ENCODE data around the gene FIGNL1.

The FIGNL1 gene

DNA sequence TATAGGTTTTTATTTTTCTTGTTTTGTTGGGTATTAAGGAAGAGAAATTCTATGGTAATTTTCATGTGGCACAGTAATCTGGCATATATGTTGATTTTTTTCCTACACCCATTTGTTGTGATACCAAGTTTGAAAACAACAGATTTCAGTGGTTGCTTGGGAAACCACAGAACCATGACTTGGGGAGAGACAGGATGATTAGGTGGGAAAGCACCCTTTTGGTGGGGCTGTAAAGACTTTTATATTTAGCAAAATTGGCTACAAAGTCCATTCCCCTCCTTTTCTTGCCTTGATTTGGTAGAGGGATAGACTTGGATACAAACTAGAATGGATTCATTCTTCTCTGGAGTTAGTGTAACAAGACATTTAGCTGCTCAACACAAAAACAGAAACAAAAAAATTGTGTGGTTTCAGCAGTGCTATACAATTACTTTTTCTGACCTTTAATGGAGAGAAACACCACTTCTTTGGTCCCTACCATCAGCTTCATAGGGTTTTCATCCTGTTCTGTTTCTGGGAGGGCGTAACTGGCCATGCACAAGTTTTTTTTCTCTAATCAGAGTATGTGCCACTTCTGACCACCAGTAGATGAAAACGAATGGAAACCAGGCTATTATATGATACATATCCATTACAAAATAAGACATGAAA, 52.7 kb downstream of the FIGNL1 start:
- DNase-seq (ENCODE audit: low read depth), result no peak

DNA sequence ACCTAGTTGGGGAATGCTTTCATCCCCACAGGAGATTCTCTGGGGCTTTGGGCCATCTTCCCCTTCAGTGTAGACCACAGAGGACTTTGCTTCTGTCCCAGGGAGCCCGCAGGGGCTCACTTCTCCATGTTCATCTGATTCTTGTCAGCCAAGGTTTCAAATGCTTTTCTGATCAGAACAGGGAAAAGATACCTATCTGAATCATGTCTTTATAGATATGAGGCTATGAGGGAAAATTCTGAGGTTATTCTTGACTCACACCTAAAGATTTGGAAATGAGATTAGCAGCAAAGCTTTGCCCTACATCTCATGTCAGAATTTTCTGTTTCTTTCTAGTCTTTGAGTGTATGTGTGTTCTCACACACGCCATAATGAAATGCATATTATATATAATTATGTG, 53.3 kb downstream of the FIGNL1 start:
- no peak for DNase-seq (ENCODE audit: low read depth)

DNA sequence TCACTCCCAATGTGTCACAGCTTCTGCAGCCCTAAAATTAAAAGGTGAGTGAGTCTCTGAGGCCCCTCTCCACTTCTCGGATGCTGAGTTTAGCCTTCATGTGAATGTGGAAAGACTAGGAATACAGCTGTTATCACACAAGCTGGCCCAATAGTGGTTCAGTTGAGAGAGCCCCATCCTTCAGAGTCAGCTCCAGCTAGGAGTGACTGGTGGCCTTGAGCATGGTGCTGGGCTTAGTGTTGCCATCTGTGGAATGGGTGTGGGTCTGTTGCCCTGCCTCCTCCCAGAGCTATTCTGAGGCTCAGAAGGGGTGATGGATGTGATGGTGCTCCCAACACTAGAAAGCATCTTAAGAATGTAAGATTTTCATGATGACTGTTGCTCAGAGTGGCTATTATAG, 55.8 kb downstream of the FIGNL1 start:
- DNase-seq (ENCODE audit: low read depth), result no peak
